Glutamatergic neuron (in vitro differentiated cells): Measurements from ENCODE around the gene CACNA1C. TPM values are rescaled to one million over a fixed set of nuclear protein-coding genes. Genes with fewer than 3 reads are reported as not detected.

Experiments
- DNase-seq: peaks from one replicate; pipeline ENCODE4 v3.0.0; 2022
- H3K27ac Mint-ChIP-seq: one replicate; pipeline ENCODE4 v1.8.0; 2020; ENCODE audit warnings: mild to moderate bottlenecking, mixed read lengths, inconsistent platforms; ENCODE audit not compliant: unreplicated experiment
- H3K27me3 Mint-ChIP-seq: one replicate; pipeline ENCODE4 v1.8.0; 2020; ENCODE audit warnings: mild to moderate bottlenecking, moderate library complexity, mixed read lengths, inconsistent platforms; ENCODE audit not compliant: unreplicated experiment
- H3K36me3 Mint-ChIP-seq: one replicate; pipeline ENCODE4 v1.8.0; 2020; ENCODE audit warnings: mild to moderate bottlenecking, mixed read lengths, inconsistent platforms; ENCODE audit not compliant: unreplicated experiment
- H3K4me1 Mint-ChIP-seq: one replicate; pipeline ENCODE4 v1.8.0; 2020; ENCODE audit warnings: mild to moderate bottlenecking, low read depth, mixed read lengths, inconsistent platforms; ENCODE audit not compliant: unreplicated experiment
- H3K4me3 Mint-ChIP-seq: one replicate; pipeline ENCODE4 v1.8.0; 2020; ENCODE audit warnings: mild to moderate bottlenecking, mixed read lengths, inconsistent platforms; ENCODE audit not compliant: unreplicated experiment
- H3K9me3 Mint-ChIP-seq: one replicate; pipeline ENCODE4 v1.8.0; 2020; ENCODE audit warnings: mild to moderate bottlenecking, moderate library complexity, mixed read lengths, inconsistent platforms; ENCODE audit not compliant: unreplicated experiment
- CTCF ChIP-seq: fragments of 200-600 bp; sonication (generic); IDR thresholded peaks from one replicate; pipeline ENCODE4 v1.5.0; 2021; ENCODE audit not compliant: partially characterized antibody, unreplicated experiment
- total RNA-seq: library from RNA; stranded (reverse); fragmentation: NEBNext Ultra II Directional; extraction: Animal tissue kit (Norgen Biotek cat#: 25700); gene quantifications from one replicate; pipeline ENCODE4 v1.2.1, GENCODE V29; 2021; ENCODE audit not compliant: unreplicated experiment

Gene CACNA1C
- total RNA-seq, 1 donor from 2014 or later = 11.0 TPM

- no peak for DNase-seq
- no peak overlapping the region for H3K27ac Mint-ChIP-seq
- H3K4me3 Mint-ChIP-seq = no peak overlapping the region
- H3K4me1 Mint-ChIP-seq = peaks cover 16% of the 10 kb centered on the region
- H3K36me3 Mint-ChIP-seq = no peaks in the 10 kb centered on the region
- peaks cover 5% of the 10 kb centered on the region for H3K27me3 Mint-ChIP-seq
- TF ChIP-seq CTCF = no peak
- peaks cover 1% of the 10 kb centered on the region for H3K9me3 Mint-ChIP-seq
Observed at GRCh38 chr12:2374092-2374906, 321.5 kb downstream of the CACNA1C start.

GRCh38 chr12:2375871-2376270 is 323.1 kb downstream of the CACNA1C start:
- H3K4me3 Mint-ChIP-seq = no peak overlapping the region
- peaks cover 1% of the 10 kb centered on the region for H3K9me3 Mint-ChIP-seq
- no peak overlapping the region for H3K27ac Mint-ChIP-seq
- peaks cover 29% of the 10 kb centered on the region for H3K4me1 Mint-ChIP-seq
- H3K27me3 Mint-ChIP-seq = peaks cover 2% of the 10 kb centered on the region
- no peaks in the 10 kb centered on the region for H3K36me3 Mint-ChIP-seq
- DNase-seq = no peak
- TF ChIP-seq CTCF = no peak

GRCh38 chr12:2376908-2377657 is 324.3 kb downstream of the CACNA1C start:
- no peak overlapping the region for H3K4me3 Mint-ChIP-seq
- no peak overlapping the region for H3K27ac Mint-ChIP-seq
- peaks cover 2% of the 10 kb centered on the region for H3K27me3 Mint-ChIP-seq
- peaks cover 1% of the 10 kb centered on the region for H3K9me3 Mint-ChIP-seq
- no peaks in the 10 kb centered on the region for H3K36me3 Mint-ChIP-seq
- TF ChIP-seq CTCF = no peak
- no peak for DNase-seq
- peaks cover 26% of the 10 kb centered on the region for H3K4me1 Mint-ChIP-seq

- no peaks in the 10 kb centered on the region for H3K9me3 Mint-ChIP-seq
- no peaks in the 10 kb centered on the region for H3K27me3 Mint-ChIP-seq
- H3K27ac Mint-ChIP-seq = no peak overlapping the region
- no peak for DNase-seq
- no peak overlapping the region for H3K4me3 Mint-ChIP-seq
- H3K4me1 Mint-ChIP-seq = peaks cover 22% of the 10 kb centered on the region
- no peaks in the 10 kb centered on the region for H3K36me3 Mint-ChIP-seq
- TF ChIP-seq CTCF = no peak
Observed at GRCh38 chr12:2378835-2379330, 326.1 kb downstream of the CACNA1C start.
